ENCODE data around the gene ECM1.

Gene ECM1

DNA sequence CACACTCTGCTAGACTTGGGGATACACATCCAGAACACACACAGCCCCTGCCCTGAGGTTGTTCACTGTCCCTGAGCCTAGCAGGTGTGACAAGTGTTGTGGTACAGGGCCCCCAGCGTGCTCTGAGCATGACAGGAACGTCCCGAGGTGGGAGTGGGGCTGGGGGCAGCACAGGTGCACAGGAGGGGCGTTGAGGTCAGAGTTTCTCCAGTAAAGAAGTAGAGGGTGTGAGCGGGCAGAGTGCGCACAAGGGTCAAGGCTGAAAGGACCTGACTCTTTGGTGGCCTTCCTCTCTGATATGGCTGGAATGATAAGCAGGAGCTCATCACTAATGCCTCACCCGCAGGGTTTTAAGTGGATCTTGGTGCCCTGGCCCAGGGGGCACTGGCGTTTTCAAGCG, 6.4 kb downstream of the ECM1 start:
- FAIRE-seq (no peak), DNase-seq (ENCODE audit: insufficient read length) (no peak)
- TF ChIP-seq POLR2A (IDR thresholded peaks at IDR 0.05; ENCODE audit: low read depth, low read length): no peak
- TF ChIP-seq TAF1 (IDR thresholded peaks at IDR 0.05; ENCODE audit: borderline replicate concordance, low read depth, low read length): no peak
- no peak for TF ChIP-seq POLR2AphosphoS5 (IDR thresholded peaks at IDR 0.05; ENCODE audit: low read depth, low read length)

DNA sequence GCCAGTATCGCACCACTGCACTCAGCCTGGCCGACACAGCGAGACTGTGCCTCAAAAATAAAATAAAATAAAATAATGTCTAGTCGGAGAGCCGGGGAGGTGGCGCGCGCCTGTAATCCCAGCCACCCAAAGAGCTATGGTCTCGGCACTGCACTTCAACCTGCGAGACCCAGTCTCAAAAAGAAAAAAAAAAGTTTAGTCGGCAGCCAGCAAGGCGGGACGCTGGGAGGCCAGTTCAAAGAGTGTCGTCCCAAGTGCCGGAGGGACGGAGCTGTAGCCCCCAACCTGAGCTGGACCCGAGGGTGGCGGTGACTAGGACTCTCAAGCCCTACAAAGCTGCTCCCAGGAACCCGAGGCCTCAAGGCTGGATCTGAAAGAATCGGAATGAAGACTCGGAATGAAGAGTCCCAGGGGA, 7.0 kb downstream of the ECM1 start:
- TF ChIP-seq POLR2AphosphoS5 (IDR thresholded peaks at IDR 0.05; ENCODE audit: low read depth, low read length): no peak
- no peak for TF ChIP-seq POLR2A (IDR thresholded peaks at IDR 0.05; ENCODE audit: low read depth, low read length)
- TF ChIP-seq TAF1 (IDR thresholded peaks at IDR 0.05; ENCODE audit: borderline replicate concordance, low read depth, low read length): no peak
- DNase-seq (ENCODE audit: insufficient read length) (no peak), FAIRE-seq (no peak)

DNA sequence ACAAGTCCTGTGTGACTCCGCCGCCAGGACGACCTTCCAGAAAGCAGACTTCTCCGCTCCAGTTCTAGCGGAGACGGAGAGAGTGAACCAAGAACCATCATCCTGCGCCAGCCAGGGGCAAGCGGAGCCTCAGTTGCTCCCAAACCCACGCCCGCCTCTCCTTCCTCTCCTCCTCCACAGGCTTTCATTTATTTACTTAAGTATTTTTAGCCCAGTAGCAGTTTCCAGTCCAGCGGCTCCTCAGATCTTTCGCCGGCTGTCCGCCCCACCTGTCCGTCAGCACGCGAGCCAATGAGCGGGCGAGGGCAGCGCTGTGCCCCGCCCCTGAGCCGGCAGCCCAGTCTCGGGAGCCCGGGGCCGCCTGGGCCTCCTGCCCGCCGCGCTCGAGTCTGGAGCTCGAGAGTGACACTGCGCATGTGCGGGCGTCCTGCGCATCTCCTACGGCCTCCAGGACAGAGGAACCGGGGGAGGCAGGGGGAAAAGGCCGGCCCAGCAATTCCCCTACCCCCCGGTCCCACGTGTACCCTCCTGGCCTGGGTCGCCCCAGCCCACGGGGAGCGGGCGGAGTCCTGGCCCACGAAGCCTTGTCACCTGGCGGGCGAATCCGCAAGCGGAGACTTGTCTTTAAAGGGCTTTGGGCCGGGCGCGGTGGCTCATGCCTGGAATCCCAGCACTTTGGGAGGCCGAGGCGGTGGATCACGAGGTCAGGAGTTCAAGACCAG, 7.6 kb downstream of the ECM1 start, which contains the start of gene FALEC:
Gene FALEC, plus strand, starts transcription at position 425 of the 722 bp plus-strand sequence.
- peak; percentile 87 for FAIRE-seq
- TF ChIP-seq POLR2AphosphoS5 (IDR thresholded peaks at IDR 0.05; ENCODE audit: low read depth, low read length) (no peak), POLR2A (IDR thresholded peaks at IDR 0.05; ENCODE audit: low read depth, low read length) (peak; percentile 38; the same call in 1 of the 2 replicates)

DNA sequence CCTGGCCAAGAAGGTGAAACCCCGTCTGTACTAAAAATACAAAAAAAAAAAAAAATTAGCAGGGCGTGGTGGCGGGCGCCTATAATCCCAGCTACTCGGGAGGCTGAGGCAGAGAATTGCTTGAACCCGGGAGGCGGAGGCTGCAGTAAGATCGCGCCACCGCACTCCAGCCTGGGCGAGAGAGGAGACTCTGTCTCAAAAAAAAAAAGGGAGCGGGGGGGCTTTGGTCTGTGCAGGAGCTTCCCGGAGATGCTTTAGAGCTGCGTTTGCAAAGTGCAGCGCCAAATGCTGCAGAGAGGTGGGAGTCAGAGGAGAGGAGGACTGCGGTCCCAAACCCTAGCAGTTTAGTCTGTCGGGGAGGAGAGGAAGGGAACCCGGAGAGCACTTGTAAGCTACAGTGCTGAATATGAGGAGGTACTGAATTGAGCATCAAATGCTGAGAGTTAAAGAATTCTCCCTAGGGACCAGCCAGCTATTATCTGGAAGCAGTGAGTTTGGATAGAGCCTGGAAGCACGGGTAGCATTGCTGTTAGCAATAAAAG, 8.2 kb downstream of the ECM1 start:
- DNase-seq (ENCODE audit: insufficient read length) (no peak), FAIRE-seq (no peak)

More for the DNA sequence above, 7.6 kb downstream of the ECM1 start, which contains the start of gene FALEC:
- peak; percentile 98 for DNase-seq (ENCODE audit: insufficient read length)

DNA sequence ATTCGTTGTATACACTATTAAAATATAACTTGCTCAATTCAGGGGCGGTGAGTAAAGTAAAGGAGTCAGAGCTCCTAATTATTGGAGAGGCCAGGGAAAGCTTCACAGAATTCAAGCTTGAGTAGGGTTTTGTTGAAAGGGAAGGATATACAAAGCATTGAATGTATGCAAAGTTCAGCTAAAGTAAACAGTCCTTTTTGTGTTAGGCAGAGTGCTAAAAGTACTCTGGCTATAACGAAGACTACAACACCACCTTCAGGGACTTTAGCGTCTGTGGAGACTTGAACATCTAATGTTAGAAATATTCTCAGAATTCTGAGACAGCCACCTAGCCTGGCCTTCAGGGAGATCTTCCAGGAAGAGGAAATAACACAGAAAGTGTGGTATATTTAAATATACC, 8.7 kb downstream of the ECM1 start:
- no peak for DNase-seq (ENCODE audit: insufficient read length)
- no peak for TF ChIP-seq TAF1 (IDR thresholded peaks at IDR 0.05; ENCODE audit: borderline replicate concordance, low read depth, low read length)
- no peak for TF ChIP-seq POLR2AphosphoS5 (IDR thresholded peaks at IDR 0.05; ENCODE audit: low read depth, low read length)
- no peak for TF ChIP-seq POLR2A (IDR thresholded peaks at IDR 0.05; ENCODE audit: low read depth, low read length)
- no peak for FAIRE-seq

More for the DNA sequence above, 8.2 kb downstream of the ECM1 start:
- TF ChIP-seq TAF1 (IDR thresholded peaks at IDR 0.05; ENCODE audit: borderline replicate concordance, low read depth, low read length): no peak
- no peak for TF ChIP-seq POLR2AphosphoS5 (IDR thresholded peaks at IDR 0.05; ENCODE audit: low read depth, low read length)
- no peak for TF ChIP-seq POLR2A (IDR thresholded peaks at IDR 0.05; ENCODE audit: low read depth, low read length)

DNA sequence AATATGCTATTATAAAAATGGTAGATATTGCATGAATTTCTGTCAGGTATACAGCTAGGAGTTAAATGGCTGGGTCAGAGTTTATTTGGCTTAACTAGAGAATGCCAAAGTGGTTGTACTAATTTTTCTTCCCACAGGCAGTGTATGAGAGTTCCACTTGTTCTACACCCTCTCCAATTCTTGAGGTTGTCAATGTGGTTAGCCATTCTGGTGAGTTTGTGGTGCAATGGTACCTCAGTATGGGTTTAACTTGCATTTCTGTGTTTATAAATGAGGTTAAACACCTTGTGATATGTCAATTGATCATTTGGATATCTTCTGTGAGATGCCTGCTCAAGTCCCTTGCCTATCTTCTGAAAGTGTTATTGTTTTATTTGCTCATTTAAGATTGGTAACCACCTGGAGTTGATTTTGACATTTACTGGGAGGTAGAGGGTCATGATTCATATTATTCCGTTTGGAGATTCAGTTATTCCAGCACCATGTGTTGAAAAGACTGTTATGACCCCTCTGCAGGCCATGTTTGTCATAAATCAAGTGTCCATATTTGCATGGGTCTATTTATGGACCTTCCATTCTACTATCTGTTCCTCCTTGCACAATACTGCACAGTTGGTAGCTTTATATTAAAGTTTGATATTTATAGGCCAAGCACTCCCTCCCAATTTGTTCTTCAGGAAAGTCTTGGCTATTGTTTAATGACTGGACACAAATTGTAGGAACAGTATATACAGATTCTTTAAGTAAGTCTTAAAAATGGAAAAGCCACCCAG, 13.5 kb downstream of the ECM1 start:
- DNase-seq (ENCODE audit: insufficient read length) (no peak), FAIRE-seq (no peak)
- no peak for TF ChIP-seq POLR2AphosphoS5 (IDR thresholded peaks at IDR 0.05; ENCODE audit: low read depth, low read length)
- TF ChIP-seq TAF1 (IDR thresholded peaks at IDR 0.05; ENCODE audit: borderline replicate concordance, low read depth, low read length): no peak
- TF ChIP-seq POLR2A (IDR thresholded peaks at IDR 0.05; ENCODE audit: low read depth, low read length): no peak

DNA sequence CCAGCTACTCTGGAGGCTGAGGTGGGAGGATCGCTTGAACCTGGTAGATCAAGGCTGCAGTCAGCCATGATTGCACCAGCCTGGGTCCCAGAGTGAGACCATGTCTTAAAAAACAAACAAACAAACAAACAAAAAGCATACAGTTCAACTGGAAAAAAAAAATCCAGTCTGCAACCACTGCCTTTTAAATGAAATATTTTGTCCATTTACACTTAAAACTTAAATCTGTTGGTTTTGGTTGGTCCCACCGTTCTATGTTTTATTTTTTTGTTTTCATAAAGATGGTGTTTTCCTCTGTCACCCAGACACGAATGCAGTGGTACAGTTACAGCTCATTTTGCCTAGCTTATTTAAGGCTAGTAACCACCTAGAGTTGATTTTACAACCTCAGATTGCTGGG, 17.4 kb downstream of the ECM1 start:
- FAIRE-seq: no peak
- DNase-seq (ENCODE audit: insufficient read length): no peak
- no peak for TF ChIP-seq POLR2A (IDR thresholded peaks at IDR 0.05; ENCODE audit: low read depth, low read length)
- no peak for TF ChIP-seq POLR2AphosphoS5 (IDR thresholded peaks at IDR 0.05; ENCODE audit: low read depth, low read length)
- TF ChIP-seq TAF1 (IDR thresholded peaks at IDR 0.05; ENCODE audit: borderline replicate concordance, low read depth, low read length): no peak

DNA sequence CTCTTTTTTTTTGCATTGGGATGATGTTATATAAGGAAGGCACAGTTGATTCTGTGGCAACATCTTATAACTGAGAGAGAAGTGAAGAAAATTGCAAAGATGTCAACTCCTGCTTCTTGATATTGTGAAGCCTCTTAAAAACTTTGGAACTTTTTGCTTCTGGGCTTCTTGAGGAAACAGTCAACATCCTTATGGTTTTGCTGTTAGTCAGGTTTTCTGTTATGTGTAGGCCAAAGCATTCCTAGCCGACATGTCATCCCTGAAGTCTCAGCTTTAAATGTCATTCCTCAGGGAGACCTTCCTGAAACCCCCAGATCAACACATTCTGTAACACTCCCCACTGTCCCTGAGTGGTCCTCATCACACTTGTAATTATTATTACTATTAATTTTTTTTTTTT, 20.3 kb downstream of the ECM1 start:
- DNase-seq (ENCODE audit: insufficient read length) (no peak), FAIRE-seq (no peak)
- TF ChIP-seq POLR2AphosphoS5 (IDR thresholded peaks at IDR 0.05; ENCODE audit: low read depth, low read length): no peak
- no peak for TF ChIP-seq POLR2A (IDR thresholded peaks at IDR 0.05; ENCODE audit: low read depth, low read length)
- no peak for TF ChIP-seq TAF1 (IDR thresholded peaks at IDR 0.05; ENCODE audit: borderline replicate concordance, low read depth, low read length)

DNA sequence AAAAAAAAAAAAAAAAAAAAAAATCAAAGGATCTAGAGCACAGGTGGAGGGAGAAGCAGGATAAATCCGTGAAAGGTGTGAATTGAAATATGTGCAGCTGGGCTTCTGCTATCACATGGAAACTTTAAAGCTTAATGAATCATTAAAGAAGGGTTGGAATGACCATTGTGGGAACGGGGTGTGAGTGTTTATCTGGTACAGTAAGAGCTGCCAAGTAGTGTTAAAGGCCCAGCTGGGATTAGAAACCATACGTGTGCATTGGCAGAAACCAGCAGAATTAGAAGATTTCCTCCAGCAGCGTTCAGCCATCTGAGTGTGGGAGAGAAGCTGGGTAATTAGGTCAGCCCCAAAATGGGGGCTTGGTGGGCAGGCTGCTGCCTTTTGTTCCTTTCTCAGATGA, 21.1 kb downstream of the ECM1 start:
- no peak for TF ChIP-seq TAF1 (IDR thresholded peaks at IDR 0.05; ENCODE audit: borderline replicate concordance, low read depth, low read length)
- TF ChIP-seq POLR2AphosphoS5 (IDR thresholded peaks at IDR 0.05; ENCODE audit: low read depth, low read length): no peak
- no peak for TF ChIP-seq POLR2A (IDR thresholded peaks at IDR 0.05; ENCODE audit: low read depth, low read length)
- DNase-seq (ENCODE audit: insufficient read length) (no peak), FAIRE-seq (no peak)

DNA sequence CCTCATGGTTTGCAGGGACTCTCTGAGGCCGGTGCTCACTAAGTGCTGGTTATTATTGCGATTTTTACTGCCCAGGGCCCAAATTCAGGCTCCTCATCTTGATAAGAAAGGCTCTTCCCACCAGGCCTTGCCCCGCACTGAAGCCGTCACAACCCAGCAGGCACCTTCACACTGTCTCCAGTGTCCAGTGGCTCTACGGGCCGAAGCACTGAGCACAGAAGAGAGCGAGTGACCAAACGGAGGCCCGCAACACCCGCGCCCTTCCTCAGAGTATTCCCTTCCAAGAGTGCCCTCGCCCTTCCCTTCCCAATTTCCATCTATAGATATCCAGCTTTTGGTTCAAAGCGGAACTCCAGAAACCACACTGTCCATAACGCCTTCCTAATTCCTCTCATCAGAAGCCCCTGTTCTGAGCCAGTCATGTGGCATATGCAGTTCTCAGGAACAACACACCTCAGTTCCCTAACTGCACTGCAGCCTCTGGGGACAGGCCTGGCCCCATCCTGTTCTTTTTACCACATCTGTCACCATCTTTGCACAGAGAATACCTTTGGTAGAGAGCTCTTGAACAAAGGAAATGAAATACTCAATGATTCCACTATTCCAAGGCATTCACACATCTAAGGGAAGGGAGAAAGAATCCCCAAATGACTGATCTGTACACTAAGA, 22.7 kb downstream of the ECM1 start:
- FAIRE-seq: no peak
- DNase-seq (ENCODE audit: insufficient read length): no peak
- TF ChIP-seq POLR2A (IDR thresholded peaks at IDR 0.05; ENCODE audit: low read depth, low read length) (no peak), TAF1 (IDR thresholded peaks at IDR 0.05; ENCODE audit: borderline replicate concordance, low read depth, low read length) (no peak), POLR2AphosphoS5 (IDR thresholded peaks at IDR 0.05; ENCODE audit: low read depth, low read length) (no peak)

DNA sequence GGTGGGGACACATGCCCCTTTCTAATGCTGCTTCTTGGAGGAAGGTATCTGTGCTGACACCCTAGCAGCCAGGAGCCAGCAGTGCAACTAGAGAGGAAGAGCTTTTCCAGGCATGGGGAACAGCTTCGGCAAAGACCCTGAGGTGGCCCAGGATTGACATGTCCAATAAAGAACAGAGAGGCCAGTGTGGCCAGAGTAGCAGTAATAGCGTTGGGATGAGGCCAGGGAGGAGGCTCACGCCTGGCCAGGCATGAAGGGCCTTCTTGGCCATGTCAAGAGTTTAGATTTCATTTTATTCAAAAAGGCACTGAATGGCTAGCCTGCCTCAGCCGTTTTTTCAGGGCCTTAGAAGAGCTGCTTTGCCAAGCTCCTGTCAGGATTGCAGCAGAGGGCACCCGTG, 25.0 kb downstream of the ECM1 start:
- DNase-seq (ENCODE audit: insufficient read length) (no peak), FAIRE-seq (no peak)
- TF ChIP-seq TAF1 (IDR thresholded peaks at IDR 0.05; ENCODE audit: borderline replicate concordance, low read depth, low read length): no peak
- TF ChIP-seq POLR2A (IDR thresholded peaks at IDR 0.05; ENCODE audit: low read depth, low read length): no peak
- no peak for TF ChIP-seq POLR2AphosphoS5 (IDR thresholded peaks at IDR 0.05; ENCODE audit: low read depth, low read length)

All from GM12892 (cell line).